ENCODE data around the gene BMPR1A. TPM values are rescaled to one million over a fixed set of nuclear protein-coding genes. Genes with fewer than 3 reads are reported as not detected.

The BMPR1A gene
- total and polyA plus RNA-seq, 8 donors: 5.8 to 104 (median 19.9) TPM

DNA sequence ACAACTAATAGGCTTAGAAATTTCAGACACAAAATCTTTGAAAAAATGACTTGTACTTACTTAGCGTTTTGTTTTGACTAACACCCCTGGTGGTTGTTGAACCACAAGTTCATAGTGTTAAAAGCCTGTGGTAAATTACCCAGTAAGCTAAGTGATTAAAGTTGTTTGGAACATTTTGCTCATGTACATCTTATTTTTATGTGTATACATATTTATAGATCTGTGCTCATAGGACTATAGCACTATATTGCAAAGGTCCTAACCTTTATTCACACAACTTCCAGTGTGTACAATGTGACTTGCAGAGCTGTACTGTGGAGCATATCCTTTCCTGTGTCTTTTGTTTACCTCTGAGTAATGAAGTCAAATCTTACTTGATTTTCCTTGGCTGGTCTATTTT lies 79.6 kb downstream of the BMPR1A start:
- peaks cover 8 to 57% (median 26%) of the 10 kb centered on the region in 4 donors for H3K4me1 ChIP-seq
- no peak for DNase-seq
- intact Hi-C loops (cut with DNase I; ENCODE audit: low total_unique reads): no loop called here
- H3K4me3 ChIP-seq: no peak overlapping the region
- no peak overlapping the region for H3K27ac ChIP-seq
- H3K27me3 ChIP-seq: no peaks in the 10 kb centered on the region
- H3K36me3 ChIP-seq: peaks cover 0 to 13% (median 8%) of the 10 kb centered on the region in 4 donors
- H3K9me3 ChIP-seq: no peaks in the 10 kb centered on the region
- TF ChIP-seq POLR2A (IDR thresholded peaks at IDR 0.05) (no peak), EP300 (IDR thresholded peaks at IDR 0.05) (no peak), POLR2AphosphoS5 (IDR thresholded peaks at IDR 0.05) (no peak)
- TF ChIP-seq, protein P1, sequence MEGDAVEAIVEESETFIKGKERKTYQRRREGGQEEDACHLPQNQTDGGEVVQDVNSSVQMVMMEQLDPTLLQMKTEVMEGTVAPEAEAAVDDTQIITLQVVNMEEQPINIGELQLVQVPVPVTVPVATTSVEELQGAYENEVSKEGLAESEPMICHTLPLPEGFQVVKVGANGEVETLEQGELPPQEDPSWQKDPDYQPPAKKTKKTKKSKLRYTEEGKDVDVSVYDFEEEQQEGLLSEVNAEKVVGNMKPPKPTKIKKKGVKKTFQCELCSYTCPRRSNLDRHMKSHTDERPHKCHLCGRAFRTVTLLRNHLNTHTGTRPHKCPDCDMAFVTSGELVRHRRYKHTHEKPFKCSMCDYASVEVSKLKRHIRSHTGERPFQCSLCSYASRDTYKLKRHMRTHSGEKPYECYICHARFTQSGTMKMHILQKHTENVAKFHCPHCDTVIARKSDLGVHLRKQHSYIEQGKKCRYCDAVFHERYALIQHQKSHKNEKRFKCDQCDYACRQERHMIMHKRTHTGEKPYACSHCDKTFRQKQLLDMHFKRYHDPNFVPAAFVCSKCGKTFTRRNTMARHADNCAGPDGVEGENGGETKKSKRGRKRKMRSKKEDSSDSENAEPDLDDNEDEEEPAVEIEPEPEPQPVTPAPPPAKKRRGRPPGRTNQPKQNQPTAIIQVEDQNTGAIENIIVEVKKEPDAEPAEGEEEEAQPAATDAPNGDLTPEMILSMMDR (IDR thresholded peaks at IDR 0.05): no peak
- 51 to 80% (median 61%) methylated on average over 1 of the region's 1 CpG for WGBS, 5 donors

DNA sequence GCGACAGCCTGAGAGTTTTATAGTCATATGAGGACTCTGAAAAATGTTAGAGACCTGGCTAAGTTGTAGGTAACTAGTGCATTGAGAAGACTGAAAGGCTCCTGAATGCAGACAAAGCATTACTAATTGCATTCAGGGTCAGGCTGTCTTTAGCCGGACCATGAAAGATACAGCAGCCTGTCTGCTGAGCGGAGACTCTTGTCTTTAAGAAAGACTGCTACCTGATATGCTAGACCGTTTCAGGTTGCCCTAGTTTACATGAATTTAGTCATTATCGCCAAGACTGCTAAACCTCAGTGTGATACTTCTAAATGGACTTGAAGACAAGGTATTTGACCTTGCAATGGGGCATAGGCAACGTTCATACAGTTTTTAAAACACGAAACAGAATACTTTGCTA lies 81.2 kb downstream of the BMPR1A start:
- no peaks in the 10 kb centered on the region for H3K9me3 ChIP-seq
- H3K36me3 ChIP-seq: peaks cover 0 to 26% (median 16%) of the 10 kb centered on the region in 4 donors
- intact Hi-C loops (cut with DNase I; ENCODE audit: low total_unique reads): no loop called here
- H3K4me1 ChIP-seq: peaks cover 8 to 55% (median 26%) of the 10 kb centered on the region in 4 donors
- no peak overlapping the region for H3K27ac ChIP-seq
- DNase-seq: no peak
- TF ChIP-seq POLR2AphosphoS5 (IDR thresholded peaks at IDR 0.05): no peak
- TF ChIP-seq EP300 (IDR thresholded peaks at IDR 0.05): no peak
- no peak for TF ChIP-seq POLR2A (IDR thresholded peaks at IDR 0.05)
- TF ChIP-seq, protein P1 (IDR thresholded peaks at IDR 0.05): no peak
- no peak overlapping the region for H3K4me3 ChIP-seq
- H3K27me3 ChIP-seq: no peaks in the 10 kb centered on the region
- 79 to 86% (median 82%) methylated on average over 7 of the region's 7 CpGs for WGBS, 5 donors

DNA sequence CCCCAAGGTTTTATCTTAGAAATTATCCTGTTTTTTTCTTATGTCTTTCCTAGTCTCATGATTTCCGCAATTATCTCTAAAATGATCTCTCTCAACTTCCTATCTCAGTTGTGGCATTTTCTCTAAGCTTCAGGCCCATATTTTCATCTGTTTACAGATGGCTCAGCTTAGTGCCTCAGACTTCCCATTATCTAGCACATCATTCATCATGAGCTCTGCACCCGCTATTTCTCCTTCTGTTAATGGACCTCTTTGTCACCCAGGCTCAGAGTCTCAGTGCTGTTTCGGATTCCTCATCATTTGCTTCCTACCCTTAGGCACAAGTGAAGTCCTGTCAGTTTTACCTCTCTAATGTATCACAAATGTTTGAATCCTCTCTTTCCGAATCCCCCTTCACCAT lies 84.1 kb downstream of the BMPR1A start:
- H3K36me3 ChIP-seq: peaks cover 7 to 39% (median 29%) of the 10 kb centered on the region in 4 donors
- no peak overlapping the region for H3K27ac ChIP-seq
- WGBS, 5 donors: 81 to 91% (median 86%) methylated on average over 4 of the region's 4 CpGs
- no peak for DNase-seq
- no peaks in the 10 kb centered on the region for H3K9me3 ChIP-seq
- intact Hi-C loops (cut with DNase I; ENCODE audit: low total_unique reads): no loop called here
- TF ChIP-seq POLR2AphosphoS5 (IDR thresholded peaks at IDR 0.05): no peak
- peaks cover 0 to 31% (median 17%) of the 10 kb centered on the region in 4 donors for H3K4me1 ChIP-seq
- no peak overlapping the region for H3K4me3 ChIP-seq
- H3K27me3 ChIP-seq: no peaks in the 10 kb centered on the region

DNA sequence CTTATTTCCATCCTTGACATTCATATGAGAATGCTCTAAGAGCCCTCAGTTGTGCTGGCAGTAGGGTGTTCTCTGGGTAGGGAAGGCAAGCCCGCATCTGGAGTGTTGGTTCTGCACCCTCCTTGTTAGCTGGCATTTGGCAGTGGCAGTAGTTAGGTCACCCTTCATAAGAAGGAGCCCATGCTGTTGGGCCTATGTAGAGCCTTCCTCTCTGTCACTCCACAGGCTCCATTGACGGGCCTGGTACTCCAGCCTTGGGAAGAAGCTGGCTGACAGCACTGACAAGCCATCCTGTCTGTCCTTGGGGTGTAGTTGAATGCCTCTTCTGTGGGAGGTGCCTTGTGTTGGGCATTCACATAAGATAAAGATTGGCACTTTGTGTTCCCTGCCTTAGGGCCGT lies 89.7 kb downstream of the BMPR1A start:
- peaks cover 8 to 27% (median 20%) of the 10 kb centered on the region in 4 donors for H3K36me3 ChIP-seq
- H3K9me3 ChIP-seq: no peaks in the 10 kb centered on the region
- H3K4me1 ChIP-seq: peaks cover 0 to 16% (median 4%) of the 10 kb centered on the region in 4 donors
- intact Hi-C loops (cut with DNase I; ENCODE audit: low total_unique reads): no loop called here
- TF ChIP-seq, protein P1 (IDR thresholded peaks at IDR 0.05): no peak
- TF ChIP-seq POLR2AphosphoS5 (IDR thresholded peaks at IDR 0.05) (no peak), EP300 (IDR thresholded peaks at IDR 0.05) (no peak), POLR2A (IDR thresholded peaks at IDR 0.05) (no peak)
- no peak overlapping the region for H3K27ac ChIP-seq
- H3K4me3 ChIP-seq: no peak overlapping the region
- H3K27me3 ChIP-seq: no peaks in the 10 kb centered on the region
- DNase-seq: no peak
- WGBS, 5 donors: 87 to 97% (median 92%) methylated on average over 3 of the region's 3 CpGs

DNA sequence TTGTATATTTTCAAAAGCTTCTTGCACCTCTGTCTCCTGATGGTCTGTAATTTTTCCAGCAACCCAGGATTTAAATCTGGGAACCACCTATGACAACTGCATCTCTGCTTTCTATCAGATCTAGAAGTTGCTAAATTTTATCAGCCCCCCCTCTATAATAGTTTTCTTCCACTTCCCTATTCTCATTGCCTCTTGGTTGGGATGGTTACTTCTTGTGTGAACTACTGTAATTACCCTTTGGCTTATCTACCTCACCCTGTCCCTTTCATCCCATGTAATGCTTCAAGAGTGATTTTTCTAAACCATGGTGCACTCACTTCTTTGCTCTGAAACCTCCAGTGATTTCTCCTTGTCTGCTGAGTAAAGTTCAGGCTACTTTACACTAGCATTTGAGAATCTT lies 92.3 kb downstream of the BMPR1A start:
- Histone ChIP-seq H3K4me3 (no peak overlapping the region), H3K27me3 (no peaks in the 10 kb centered on the region), H3K9me3 (no peaks in the 10 kb centered on the region), H3K4me1 (peaks cover 0 to 16% (median 4%) of the 10 kb centered on the region in 4 donors), H3K27ac (peak overlapping the region in 1 of 5 donors; percentile 39), H3K36me3 (peaks cover 8 to 16% (median 11%) of the 10 kb centered on the region in 4 donors)
- TF ChIP-seq, protein P1 (IDR thresholded peaks at IDR 0.05): no peak
- TF ChIP-seq POLR2A (IDR thresholded peaks at IDR 0.05) (no peak), POLR2AphosphoS5 (IDR thresholded peaks at IDR 0.05) (no peak), EP300 (IDR thresholded peaks at IDR 0.05) (no peak)
- no peak for DNase-seq
- intact Hi-C loops (cut with DNase I; ENCODE audit: low total_unique reads): no loop called here
